ENCODE measurements around the gene CLDN25.

The CLDN25 gene

DNA sequence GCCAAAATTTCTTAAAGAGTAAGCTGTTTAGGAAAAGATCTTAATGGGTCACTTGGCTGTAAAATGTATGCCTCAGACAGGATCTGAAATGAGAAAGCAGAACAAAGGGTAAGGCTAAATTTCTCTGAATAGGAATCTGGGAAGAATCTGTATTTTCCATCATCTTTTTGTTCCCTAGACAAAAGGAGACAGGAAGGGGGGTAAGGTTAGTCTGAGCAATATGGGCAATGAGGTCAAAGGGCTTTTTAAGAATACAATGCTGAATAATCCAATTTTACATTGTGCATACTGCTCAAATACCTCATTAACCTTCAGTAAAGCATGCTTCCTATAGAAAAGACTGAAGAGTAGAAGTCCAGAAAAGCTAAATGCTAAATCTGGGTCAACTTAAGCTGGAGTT, 34.6 kb downstream of the CLDN25 start:
- no peak for DNase-seq

DNA sequence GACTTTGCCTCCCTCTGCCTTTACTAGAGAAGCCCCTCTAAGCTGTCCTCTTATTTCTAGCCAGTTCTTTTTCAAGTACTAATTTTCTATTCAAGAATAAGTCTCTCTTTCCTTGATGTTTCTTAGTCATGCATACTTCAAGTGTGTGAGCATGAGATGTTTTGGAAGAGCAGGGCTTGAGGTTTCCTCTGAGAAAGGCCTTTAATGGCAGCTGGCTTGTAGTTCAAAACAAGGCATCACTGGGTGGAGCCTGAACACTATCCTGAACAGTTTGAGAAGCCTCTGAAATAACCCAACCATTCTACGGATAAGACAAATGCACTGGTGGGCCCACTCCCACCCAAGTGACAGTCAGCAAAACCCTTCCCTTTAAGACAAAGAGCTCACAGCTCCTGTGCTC, 37.6 kb downstream of the CLDN25 start:
- DNase-seq, result no peak

DNA sequence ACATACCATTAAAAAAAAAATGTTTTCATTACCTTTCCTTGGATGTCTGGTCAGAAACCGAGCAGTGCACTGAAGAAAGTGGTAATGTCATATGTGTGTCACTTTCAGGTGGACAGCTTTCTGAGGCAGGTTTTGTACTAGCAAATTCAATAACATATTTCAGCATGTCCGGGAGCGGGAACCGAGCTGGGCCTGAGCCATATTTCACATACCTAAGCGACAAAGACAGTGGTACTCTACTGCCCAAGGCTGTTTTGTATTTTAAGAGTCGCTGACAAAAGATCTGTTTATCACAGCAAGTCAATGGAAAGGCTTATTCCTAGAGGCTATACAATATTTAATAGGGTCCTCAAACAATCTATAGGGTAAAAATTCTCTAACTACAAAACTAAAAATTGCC, 38.0 kb downstream of the CLDN25 start:
- DNase-seq, result no peak

DNA sequence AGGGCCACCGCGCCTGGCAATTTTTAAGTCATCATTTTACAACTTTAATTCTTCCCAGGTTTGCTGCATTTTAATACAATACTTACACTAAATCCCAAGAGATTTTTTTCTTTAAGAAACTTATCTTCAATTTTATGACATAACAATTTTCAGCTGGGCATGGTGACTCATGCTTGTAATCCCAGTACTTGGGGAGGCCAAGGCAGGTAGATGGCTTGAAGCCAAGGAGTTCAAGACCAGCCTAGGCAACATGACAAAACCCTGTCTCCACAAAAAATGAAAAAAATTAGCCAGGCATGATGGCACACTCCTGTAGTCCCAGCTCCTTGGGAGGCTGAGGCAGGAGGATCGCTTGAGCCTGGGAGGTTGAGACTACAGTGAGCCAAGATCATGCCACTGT, 38.8 kb downstream of the CLDN25 start:
- no peak for DNase-seq

DNA sequence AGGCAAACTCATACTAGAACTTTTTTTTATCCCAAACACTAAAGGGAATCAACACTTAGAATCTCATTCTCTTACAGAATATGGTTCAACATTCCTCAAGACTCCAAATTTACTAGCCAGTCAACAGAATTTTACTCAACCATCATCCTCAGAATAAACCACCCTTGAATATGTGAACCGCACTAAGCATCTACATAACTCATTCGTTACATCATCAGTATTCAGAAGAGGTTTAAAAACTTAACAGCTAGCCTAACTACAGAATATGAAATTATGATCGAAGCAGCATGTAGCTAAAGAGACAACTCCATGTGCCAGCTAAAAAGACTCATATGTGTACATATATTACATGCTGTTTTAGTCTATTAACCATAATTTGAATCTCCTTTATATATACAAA, 47.9 kb downstream of the CLDN25 start:
- DNase-seq, result no peak

DNA sequence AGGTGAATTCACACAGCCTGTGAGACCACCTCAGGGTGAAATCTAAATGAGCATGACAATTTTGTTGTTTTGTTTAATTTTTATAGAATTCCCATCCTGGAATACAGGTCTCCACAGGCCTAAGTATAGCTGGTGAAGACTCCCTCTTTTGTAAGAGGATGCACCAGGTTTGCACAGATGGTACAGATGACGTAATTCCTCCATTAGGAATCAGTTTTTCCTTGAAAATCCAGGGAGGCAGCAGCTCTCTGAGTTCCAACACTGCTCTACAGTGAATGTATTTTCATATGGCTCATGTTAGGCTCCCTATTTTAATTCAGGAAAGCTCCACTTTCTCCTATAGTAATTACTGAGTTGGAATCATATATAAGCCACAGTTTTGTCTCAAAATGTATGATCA, 48.6 kb downstream of the CLDN25 start:
- no peak for DNase-seq

DNA sequence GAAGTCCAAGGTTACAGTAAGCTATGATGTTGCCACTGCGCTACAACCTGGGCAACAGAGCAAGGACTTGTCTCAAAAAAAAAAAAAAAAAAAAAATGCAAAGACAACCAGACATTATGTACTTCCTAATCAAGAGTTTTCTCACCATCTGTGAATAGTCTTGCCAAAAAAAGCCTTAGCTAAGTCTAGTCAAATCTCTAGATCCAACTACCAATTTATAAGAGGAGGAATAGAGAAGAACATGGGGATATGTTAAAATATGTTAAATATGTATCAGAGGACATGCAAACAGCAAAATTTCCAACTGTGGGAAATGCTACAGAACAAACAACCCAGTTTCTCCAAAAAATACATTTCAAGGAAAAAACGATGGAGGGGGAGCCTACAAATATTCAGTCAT, 50.2 kb downstream of the CLDN25 start:
- DNase-seq, result no peak
